Lower lobe of right lung (tissue), 2 donors: Measurements from ENCODE around the gene TRPM2. TPM values are rescaled to one million over a fixed set of nuclear protein-coding genes. Genes with fewer than 3 reads are reported as not detected.
A peak's percentile ranks its signal among the peaks of the same experiment; 100 is the strongest.

Experiments used
- ATAC-seq, 2 donors: fragments of 200-7000 bp; cut with Tn5 transposase; one replicate each; pipeline ENCODE4 v1.9.1; 2020 to 2022; ENCODE audit warnings: mild to moderate bottlenecking in 2 of 2, moderate library complexity in 2 of 2
- DNase-seq: peaks from one replicate; pipeline ENCODE4 v3.0.0-alpha.2; 2020
- H3K27ac ChIP-seq: fragments of 200-600 bp; one replicate; pipeline ENCODE4 v1.8.0; 2022
- H3K27me3 ChIP-seq: fragments of 200-600 bp; one replicate; pipeline ENCODE4 v1.8.0; 2022; ENCODE audit warnings: low read depth
- H3K36me3 ChIP-seq: fragments of 200-600 bp; one replicate; pipeline ENCODE4 v1.8.0; 2022; ENCODE audit warnings: mild to moderate bottlenecking
- H3K4me1 ChIP-seq: fragments of 200-600 bp; one replicate; pipeline ENCODE4 v1.8.0; 2022
- H3K4me3 ChIP-seq: fragments of 200-600 bp; one replicate; pipeline ENCODE4 v1.8.0; 2022; ENCODE audit warnings: mild to moderate bottlenecking
- H3K9me3 ChIP-seq: fragments of 200-600 bp; one replicate; pipeline ENCODE4 v1.8.0; 2022
- intact Hi-C: fragments of 100-400 bp; cut with DNase I; formaldehyde crosslinking; loops from one replicate; pipeline ENCODE4 v1.11.0; 2022
- total RNA-seq: library from RNA; stranded (reverse); fragmentation: NEBNext Ultra II Directional; extraction: Animal tissue kit (Norgen Biotek cat#: 25700); gene quantifications from one replicate; pipeline ENCODE4 v1.2.1, GENCODE V29; 2021
- TF ChIP-seq, protein P1 (sequence below): fragments of 200-600 bp; IDR thresholded peaks from one replicate; pipeline ENCODE4 v1.8.0; 2022; ENCODE audit warnings: antibody characterized with exemption, mild to moderate bottlenecking
- donor health status: DM: no; HTN: yes; CAD: no; lungs with severe emphysema.

TRPM2 gene
- total RNA-seq, 1 donor from 2014 or later, result 17.9 TPM

- no peak overlapping the region for H3K27ac ChIP-seq
- ATAC-seq (no peak), DNase-seq (no peak)
- no peak overlapping the region for H3K4me3 ChIP-seq
- peaks cover 6% of the 10 kb centered on the region for H3K9me3 ChIP-seq
- no peaks in the 10 kb centered on the region for H3K27me3 ChIP-seq
- intact Hi-C loops, result no loop called here
- H3K4me1 ChIP-seq, result no peaks in the 10 kb centered on the region
- TF ChIP-seq, protein P1, sequence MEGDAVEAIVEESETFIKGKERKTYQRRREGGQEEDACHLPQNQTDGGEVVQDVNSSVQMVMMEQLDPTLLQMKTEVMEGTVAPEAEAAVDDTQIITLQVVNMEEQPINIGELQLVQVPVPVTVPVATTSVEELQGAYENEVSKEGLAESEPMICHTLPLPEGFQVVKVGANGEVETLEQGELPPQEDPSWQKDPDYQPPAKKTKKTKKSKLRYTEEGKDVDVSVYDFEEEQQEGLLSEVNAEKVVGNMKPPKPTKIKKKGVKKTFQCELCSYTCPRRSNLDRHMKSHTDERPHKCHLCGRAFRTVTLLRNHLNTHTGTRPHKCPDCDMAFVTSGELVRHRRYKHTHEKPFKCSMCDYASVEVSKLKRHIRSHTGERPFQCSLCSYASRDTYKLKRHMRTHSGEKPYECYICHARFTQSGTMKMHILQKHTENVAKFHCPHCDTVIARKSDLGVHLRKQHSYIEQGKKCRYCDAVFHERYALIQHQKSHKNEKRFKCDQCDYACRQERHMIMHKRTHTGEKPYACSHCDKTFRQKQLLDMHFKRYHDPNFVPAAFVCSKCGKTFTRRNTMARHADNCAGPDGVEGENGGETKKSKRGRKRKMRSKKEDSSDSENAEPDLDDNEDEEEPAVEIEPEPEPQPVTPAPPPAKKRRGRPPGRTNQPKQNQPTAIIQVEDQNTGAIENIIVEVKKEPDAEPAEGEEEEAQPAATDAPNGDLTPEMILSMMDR, result peak; percentile 41
- H3K36me3 ChIP-seq, result no peaks in the 10 kb centered on the region
Measured at GRCh38 chr21:44487831-44488230, 134.4 kb downstream of the TRPM2 start.

DNA sequence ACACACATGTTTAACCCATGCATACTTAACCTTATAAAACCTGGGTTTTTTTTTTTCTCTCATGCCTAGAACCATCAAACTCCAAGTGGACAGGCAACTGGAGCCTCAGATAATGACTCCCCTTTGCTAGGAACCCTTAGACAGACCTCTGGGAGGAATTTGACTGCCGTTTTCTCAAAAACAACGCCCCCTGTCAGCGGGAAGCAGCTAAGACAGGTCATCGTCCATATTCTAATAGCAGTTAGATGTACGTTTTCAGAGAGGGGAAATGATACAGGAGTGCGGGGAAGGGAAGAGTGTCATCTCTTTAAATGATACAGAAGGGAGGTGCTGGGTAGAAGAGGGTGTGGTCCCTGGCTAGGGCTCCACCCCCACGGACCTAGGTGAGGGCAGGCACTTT is 136.5 kb downstream of the TRPM2 start:
- DNase-seq (no peak), ATAC-seq (no peak)
- intact Hi-C loops, result no loop called here
- Histone ChIP-seq H3K27me3 (peaks cover 5% of the 10 kb centered on the region), H3K36me3 (no peaks in the 10 kb centered on the region), H3K27ac (no peak overlapping the region), H3K9me3 (peaks cover 13% of the 10 kb centered on the region), H3K4me3 (no peak overlapping the region), H3K4me1 (no peaks in the 10 kb centered on the region)
- TF ChIP-seq, protein P1, result no peak

GRCh38 chr21:44490405-44490804 is 137.0 kb downstream of the TRPM2 start:
- DNase-seq (no peak), ATAC-seq (no peak)
- Histone ChIP-seq H3K4me3 (no peak overlapping the region), H3K4me1 (no peaks in the 10 kb centered on the region), H3K27me3 (peaks cover 7% of the 10 kb centered on the region), H3K27ac (no peak overlapping the region), H3K9me3 (peaks cover 13% of the 10 kb centered on the region), H3K36me3 (no peaks in the 10 kb centered on the region)
- TF ChIP-seq, protein P1, result no peak
- intact Hi-C loops, result no loop called here

GRCh38 chr21:44490816-44491215 is 137.4 kb downstream of the TRPM2 start:
- no peak overlapping the region for H3K27ac ChIP-seq
- no peaks in the 10 kb centered on the region for H3K36me3 ChIP-seq
- intact Hi-C loops, result no loop called here
- DNase-seq (no peak), ATAC-seq (no peak)
- peaks cover 13% of the 10 kb centered on the region for H3K9me3 ChIP-seq
- H3K4me1 ChIP-seq, result no peaks in the 10 kb centered on the region
- H3K4me3 ChIP-seq, result no peak overlapping the region
- TF ChIP-seq, protein P1, result no peak
- peaks cover 7% of the 10 kb centered on the region for H3K27me3 ChIP-seq

Other genes with a start within 250 kb of the TRPM2 start
- gene PWP2, start 246.2 kb upstream of the TRPM2 start, total RNA-seq, result 10.9 TPM
- gene GATD3, start 219.9 kb upstream of the TRPM2 start, total RNA-seq, result 37.1 TPM
- 11.6 TPM for gene ICOSLG, start 112.7 kb upstream of the TRPM2 start, total RNA-seq
- gene DNMT3L, start 91.7 kb upstream of the TRPM2 start, total RNA-seq, result not detected
- gene AIRE, start 67.7 kb upstream of the TRPM2 start, total RNA-seq, result not detected
- 106 TPM for gene PFKL, start 53.6 kb upstream of the TRPM2 start, total RNA-seq
- gene CFAP410, start 14.2 kb upstream of the TRPM2 start, total RNA-seq, result 20.3 TPM
- gene LRRC3, start 101.9 kb downstream of the TRPM2 start, total RNA-seq, result 4.0 TPM
- gene KRTAP10-1, start 186.6 kb downstream of the TRPM2 start, total RNA-seq, result not detected
- not detected for gene KRTAP10-2, start 197.9 kb downstream of the TRPM2 start, total RNA-seq
- gene KRTAP10-3, start 205.2 kb downstream of the TRPM2 start, total RNA-seq, result not detected
- gene KRTAP10-4, start 220.1 kb downstream of the TRPM2 start, total RNA-seq, result not detected
- not detected for gene KRTAP10-5, start 227.0 kb downstream of the TRPM2 start, total RNA-seq
- not detected for gene KRTAP10-6, start 238.9 kb downstream of the TRPM2 start, total RNA-seq
- gene KRTAP10-7, start 247.0 kb downstream of the TRPM2 start, total RNA-seq, result not detected